Activated CD4-positive, alpha-beta T cell treated with anti-CD3 and anti-CD28 coated beads, Interleukin-2, Interleukin-4, amounts not matched to agents 100 ng/mL and 50 ng/mL, durations not matched to agents 16 hours and 8 hours (primary cell): ENCODE data around the gene SEM1.
A peak's percentile ranks its signal among the peaks of the same experiment; 100 is the strongest.
"Not testable (repeated sequence)": the region's sequence is repeated elsewhere in the genome, so short reads cannot be mapped to it uniquely, and the experiment has no call there.

Source experiments
- DNase-seq: peaks from one replicate; pipeline ENCODE4 v3.0.0-alpha.2; 2020; ENCODE audit warnings: low spot score

The SEM1 gene

GRCh38 chr7:96701258-96701657 is 8.4 kb downstream of the SEM1 start:
- no peak for DNase-seq

- no peak for DNase-seq
Observed at GRCh38 chr7:96700516-96700915, 9.1 kb downstream of the SEM1 start.

GRCh38 chr7:96699219-96699871 is 10.3 kb downstream of the SEM1 start:
- no peak for DNase-seq

- DNase-seq = not testable (repeated sequence)
Observed at GRCh38 chr7:96698449-96698848, 11.2 kb downstream of the SEM1 start.

- no peak for DNase-seq
Observed at GRCh38 chr7:96697822-96698221, 11.8 kb downstream of the SEM1 start.

- no peak for DNase-seq
Observed at GRCh38 chr7:96695581-96695980, 14.1 kb downstream of the SEM1 start.

GRCh38 chr7:96694082-96694481 is 15.6 kb downstream of the SEM1 start:
- no peak for DNase-seq

GRCh38 chr7:96691702-96692101 is 17.9 kb downstream of the SEM1 start:
- DNase-seq = no peak

- no peak for DNase-seq
Observed at GRCh38 chr7:96689414-96689813, 20.2 kb downstream of the SEM1 start.

GRCh38 chr7:96686305-96686704 is 23.3 kb downstream of the SEM1 start:
- DNase-seq = peak; percentile 6

GRCh38 chr7:96685755-96686154 is 23.9 kb downstream of the SEM1 start:
- peak; percentile 28 for DNase-seq

GRCh38 chr7:96685353-96685752 is 24.3 kb downstream of the SEM1 start:
- DNase-seq = peak; percentile 28

- DNase-seq = no peak
Observed at GRCh38 chr7:96679886-96680285, 29.8 kb downstream of the SEM1 start.

- no peak for DNase-seq
Observed at GRCh38 chr7:96676919-96677318, 32.7 kb downstream of the SEM1 start.

- DNase-seq = no peak
Observed at GRCh38 chr7:96675548-96675947, 34.1 kb downstream of the SEM1 start.

GRCh38 chr7:96674565-96674964 is 35.1 kb downstream of the SEM1 start:
- DNase-seq = no peak

- no peak for DNase-seq
Observed at GRCh38 chr7:96671854-96672253, 37.8 kb downstream of the SEM1 start.

GRCh38 chr7:96670338-96671289 is 39.0 kb downstream of the SEM1 start:
- no peak for DNase-seq

- no peak for DNase-seq
Observed at GRCh38 chr7:96669812-96670211, 39.8 kb downstream of the SEM1 start.

- DNase-seq = no peak
Observed at GRCh38 chr7:96667026-96667425, 42.6 kb downstream of the SEM1 start.

- DNase-seq = no peak
Observed at GRCh38 chr7:96665689-96666088, 44.0 kb downstream of the SEM1 start.

- DNase-seq = no peak
Observed at GRCh38 chr7:96664793-96665192, 44.9 kb downstream of the SEM1 start.

- DNase-seq = no peak
Observed at GRCh38 chr7:96663871-96664445, 45.7 kb downstream of the SEM1 start.
